Keratinocyte (primary cell): ENCODE results near the gene NRARP. TPM values are rescaled to one million over a fixed set of nuclear protein-coding genes. Genes with fewer than 3 reads are reported as not detected.

Experiments
- DNase-seq: peaks from one replicate; pipeline ENCODE4 v3.0.0-alpha.2; 2011; ENCODE audit warnings: low read depth, missing footprints, low spot score
- FAIRE-seq: peaks from 2 replicates; lab custom pipeline; 2011; peaks lifted over from hg19 to GRCh38; lab: Jason Lieb, UNC
- H2AFZ ChIP-seq: 2 replicates; pipeline ENCODE4 v1.6.0; 2012; ENCODE audit warnings: low read length, control low read depth, inconsistent platforms; ENCODE audit not compliant: control insufficient read depth
- H3K27ac ChIP-seq: 2 replicates; pipeline ENCODE4 v1.5.1; 2011; ENCODE audit warnings: low read length; ENCODE audit not compliant: control insufficient read depth, insufficient read depth
- H3K27me3 ChIP-seq: 3 replicates; pipeline ENCODE4 v1.6.0; 2011; ENCODE audit warnings: low read length; ENCODE audit not compliant: control insufficient read depth, insufficient read depth; ENCODE audit errors: extremely low read depth
- H3K36me3 ChIP-seq, 2 experiments: 2 replicates in 1 of 2; 3 replicates in 1 of 2; pipeline ENCODE4 v1.5.1; 2011; ENCODE audit warnings: low read length in 2 of 2, mild to moderate bottlenecking in 1 of 2; ENCODE audit not compliant: control insufficient read depth in 2 of 2, insufficient read depth in 2 of 2; ENCODE audit errors: extremely low read depth in 1 of 2
- H3K4me1 ChIP-seq: 3 replicates; pipeline ENCODE4 v1.5.1; 2011; ENCODE audit warnings: low read length; ENCODE audit not compliant: control insufficient read depth, insufficient read depth; ENCODE audit errors: extremely low read depth
- H3K4me2 ChIP-seq: 3 replicates; pipeline ENCODE4 v1.6.0; 2011; ENCODE audit warnings: low read depth, low read length; ENCODE audit not compliant: control insufficient read depth, insufficient read depth; ENCODE audit errors: extremely low read depth
- H3K4me3 ChIP-seq, 3 experiments: fragments of 200-600 bp in 1 of 3; sonication (generic) in 1 of 3; 2 replicates in 2 of 3; 3 replicates in 1 of 3; pipeline ENCODE4 v1.5.1; 2011 to 2016; ENCODE audit warnings: low read length in 3 of 3, mild to moderate bottlenecking in 3 of 3, control low read depth in 2 of 3, inconsistent platforms in 1 of 3, low read depth in 1 of 3, mixed read lengths in 1 of 3, mixed run types in 1 of 3, moderate library complexity in 1 of 3; ENCODE audit not compliant: control insufficient read depth in 2 of 3, insufficient read depth in 2 of 3; ENCODE audit errors: extremely low read depth in 1 of 3
- H3K79me2 ChIP-seq: 2 replicates; pipeline ENCODE4 v1.6.0; 2012; ENCODE audit warnings: low read length; ENCODE audit not compliant: control insufficient read depth, insufficient read depth
- H3K9ac ChIP-seq: 3 replicates; pipeline ENCODE4 v1.6.0; 2011; ENCODE audit warnings: low read length; ENCODE audit not compliant: control insufficient read depth, insufficient read depth; ENCODE audit errors: extremely low read depth
- H3K9me1 ChIP-seq: 3 replicates; pipeline ENCODE4 v1.6.0; 2011; ENCODE audit warnings: low read length; ENCODE audit not compliant: control insufficient read depth, insufficient read depth; ENCODE audit errors: extremely low read depth
- H3K9me3 ChIP-seq: 2 replicates; pipeline ENCODE4 v1.5.1; 2012; ENCODE audit warnings: low read depth, low read length; ENCODE audit not compliant: control insufficient read depth
- H4K20me1 ChIP-seq: 3 replicates; pipeline ENCODE4 v1.6.0; 2011; ENCODE audit warnings: low read length; ENCODE audit not compliant: control insufficient read depth, insufficient read depth; ENCODE audit errors: extremely low read depth
- EZH2 ChIP-seq: IDR thresholded peaks from one replicate; pipeline ENCODE4 v1.6.1; 2012; ENCODE audit warnings: inconsistent platforms, mild to moderate bottlenecking, low read length, moderate library complexity
- dilution Hi-C: fragments of 300-500 bp; cut with MboI; formaldehyde crosslinking; loops from one replicate; pipeline ENCODE4 v1.7.0; 2020; ENCODE audit warnings: low sequenced_read_pairs; ENCODE audit not compliant: extremely low pct_ligation_motif_present
- polyA plus RNA-seq, 5 experiments: library from polyadenylated mRNA; depleted of rRNA in 3 of 5; stranded (reverse) in 3 of 5; stranded (forward) in 1 of 5; unstranded in 1 of 5; fragments of >200 nt; gene quantifications; 1 replicate in 1 of 5; 2 replicates in 3 of 5; 3 replicates in 1 of 5; pipeline versions ENCODE4 v1.2.1 to v1.2.3, GENCODE V29; 2011 to 2012; ENCODE audit warnings: missing spikeins in 2 of 5, low read depth in 1 of 5, low replicate concordance in 1 of 5
- TF ChIP-seq, protein P1 (sequence below), 3 experiments: IDR thresholded peaks in 1 of 3; conservative IDR thresholded peaks in 1 of 3; optimal IDR thresholded peaks in 1 of 3; 2 replicates in 2 of 3; 3 replicates in 1 of 3; pipeline versions ENCODE3 to v1.5.1; 2011; ENCODE audit warnings: low read length in 3 of 3, mild to moderate bottlenecking in 3 of 3, moderate library complexity in 2 of 3, control low read depth in 1 of 3, inconsistent platforms in 1 of 3; ENCODE audit not compliant: insufficient read depth in 2 of 3; ENCODE audit errors: extremely low read depth in 1 of 3

Gene NRARP
- polyA plus RNA-seq, 1 donor (not counting 4 experiments of a cell fraction or from before 2014, with no cell fraction given) = 2.4 TPM

DNA sequence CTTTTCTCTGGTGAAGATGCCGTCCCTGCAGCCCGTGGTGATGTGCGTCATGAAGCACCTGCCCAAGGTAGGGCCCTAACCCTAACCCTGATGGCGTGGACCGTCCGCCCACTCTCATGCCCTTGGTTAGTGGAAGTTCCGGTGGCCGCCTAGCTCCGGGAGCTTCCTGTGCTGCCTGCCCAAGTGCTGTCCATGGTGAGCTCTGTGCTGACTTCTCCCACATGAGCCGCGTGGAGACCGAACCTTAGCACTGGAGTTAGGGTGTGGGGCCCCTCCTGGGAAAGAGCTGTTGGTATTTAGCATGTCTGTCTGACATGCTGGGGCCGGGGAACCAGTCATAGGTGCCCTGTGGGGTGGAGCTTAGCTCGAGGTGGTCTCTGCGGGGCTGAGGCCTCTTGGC is 45.7 kb downstream of the NRARP start:
- H3K9ac ChIP-seq = peak overlapping the region; percentile 83
- H4K20me1 ChIP-seq = no peaks in the 10 kb centered on the region
- DNase-seq (no peak), FAIRE-seq (no peak)
- no peak overlapping the region for H2AFZ ChIP-seq
- H3K4me3 ChIP-seq = peak overlapping the region; percentile 70 to 97 (median 84)
- peaks cover 15% of the 10 kb centered on the region for H3K4me1 ChIP-seq
- H3K9me1 ChIP-seq = no peaks in the 10 kb centered on the region
- H3K79me2 ChIP-seq = peaks cover 26% of the 10 kb centered on the region
- H3K27ac ChIP-seq = no peak overlapping the region
- H3K4me2 ChIP-seq = peak overlapping the region; percentile 91
- no peak for TF ChIP-seq EZH2
- TF ChIP-seq, protein P1, sequence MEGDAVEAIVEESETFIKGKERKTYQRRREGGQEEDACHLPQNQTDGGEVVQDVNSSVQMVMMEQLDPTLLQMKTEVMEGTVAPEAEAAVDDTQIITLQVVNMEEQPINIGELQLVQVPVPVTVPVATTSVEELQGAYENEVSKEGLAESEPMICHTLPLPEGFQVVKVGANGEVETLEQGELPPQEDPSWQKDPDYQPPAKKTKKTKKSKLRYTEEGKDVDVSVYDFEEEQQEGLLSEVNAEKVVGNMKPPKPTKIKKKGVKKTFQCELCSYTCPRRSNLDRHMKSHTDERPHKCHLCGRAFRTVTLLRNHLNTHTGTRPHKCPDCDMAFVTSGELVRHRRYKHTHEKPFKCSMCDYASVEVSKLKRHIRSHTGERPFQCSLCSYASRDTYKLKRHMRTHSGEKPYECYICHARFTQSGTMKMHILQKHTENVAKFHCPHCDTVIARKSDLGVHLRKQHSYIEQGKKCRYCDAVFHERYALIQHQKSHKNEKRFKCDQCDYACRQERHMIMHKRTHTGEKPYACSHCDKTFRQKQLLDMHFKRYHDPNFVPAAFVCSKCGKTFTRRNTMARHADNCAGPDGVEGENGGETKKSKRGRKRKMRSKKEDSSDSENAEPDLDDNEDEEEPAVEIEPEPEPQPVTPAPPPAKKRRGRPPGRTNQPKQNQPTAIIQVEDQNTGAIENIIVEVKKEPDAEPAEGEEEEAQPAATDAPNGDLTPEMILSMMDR (optimal IDR thresholded peaks at IDR 0.05 in 1 of 3, IDR thresholded peaks at IDR 0.05 in 1 of 3, conservative IDR thresholded peaks at IDR 0.05 in 1 of 3; ENCODE audit: extremely low read depth in 1 of 3, insufficient read depth in 2 of 3, low read length in 3 of 3) = no peak
- no peaks in the 10 kb centered on the region for H3K9me3 ChIP-seq
- no peaks in the 10 kb centered on the region for H3K27me3 ChIP-seq
- peaks cover 8 to 22% of the 10 kb centered on the region in 2 experiments for H3K36me3 ChIP-seq
- dilution Hi-C loops = no loop called here

DNA sequence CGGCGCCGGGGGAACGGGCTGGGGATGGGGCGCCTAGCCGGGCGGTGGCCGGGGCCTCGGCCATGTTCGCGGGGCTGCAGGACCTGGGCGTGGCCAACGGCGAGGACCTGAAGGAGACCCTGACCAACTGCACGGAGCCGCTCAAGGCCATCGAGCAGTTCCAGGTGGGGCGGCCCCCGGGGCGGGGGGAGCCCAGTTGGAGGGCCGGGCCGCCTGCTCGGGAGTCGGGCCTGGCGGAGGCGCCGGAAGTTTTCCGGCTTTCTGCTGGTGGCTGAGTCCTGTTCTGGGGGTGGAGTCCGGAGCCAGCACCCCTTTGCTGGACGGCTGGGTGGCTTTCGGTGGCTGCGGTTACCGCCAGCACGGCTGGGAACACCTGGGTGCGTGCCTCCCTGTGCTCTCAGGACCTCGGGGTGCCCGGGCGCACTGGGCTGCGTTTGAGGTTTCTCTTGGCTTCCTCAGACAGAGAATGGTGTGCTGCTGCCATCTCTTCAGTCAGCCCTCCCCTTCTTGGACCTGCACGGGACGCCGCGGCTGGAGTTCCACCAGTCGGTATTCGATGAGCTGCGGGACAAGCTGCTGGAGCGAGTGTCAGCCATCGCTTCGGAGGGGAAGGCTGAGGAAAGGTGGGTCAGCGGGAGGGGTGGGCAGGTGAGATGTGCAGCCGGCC is 46.5 kb downstream of the NRARP start:
- Histone ChIP-seq H3K79me2 (peaks cover 26% of the 10 kb centered on the region), H3K9me3 (no peaks in the 10 kb centered on the region), H3K4me2 (peak overlapping the region; percentile 91), H3K4me3 (peak overlapping the region; percentile 70 to 97 (median 84)), H4K20me1 (no peaks in the 10 kb centered on the region), H3K9ac (peak overlapping the region; percentile 83), H3K27me3 (no peaks in the 10 kb centered on the region), H3K9me1 (no peaks in the 10 kb centered on the region), H3K27ac (peak overlapping the region; percentile 58), H2AFZ (peak overlapping the region; percentile 53), H3K4me1 (peaks cover 15% of the 10 kb centered on the region), H3K36me3 (peaks cover 8 to 22% of the 10 kb centered on the region in 2 experiments)
- dilution Hi-C loops = no loop called here
- FAIRE-seq (no peak), DNase-seq (no peak)
- no peak for TF ChIP-seq EZH2
- TF ChIP-seq, protein P1 (optimal IDR thresholded peaks at IDR 0.05 in 1 of 3, IDR thresholded peaks at IDR 0.05 in 1 of 3, conservative IDR thresholded peaks at IDR 0.05 in 1 of 3; ENCODE audit: extremely low read depth in 1 of 3, insufficient read depth in 2 of 3, low read length in 3 of 3) = no peak
